Body of pancreas (tissue), 4 donors: ENCODE measurements around the gene THOP1.

Source experiments
- CTCF ChIP-seq, 7 experiments: fragments of 450-650 bp in 4 of 7; fragments of 200-600 bp in 3 of 7; sonication (generic) in 3 of 7; IDR thresholded peaks; one replicate each; pipeline ENCODE4 v1.5.1; 2016 to 2019; ENCODE audit warnings: antibody characterized with exemption in 7 of 7
- POLR2A ChIP-seq, 3 donors: fragments of 450-650 bp; IDR thresholded peaks; one replicate each; pipeline ENCODE4 v1.6.1; 2016; ENCODE audit warnings: antibody characterized with exemption in 3 of 3, mild to moderate bottlenecking in 2 of 3

- TF ChIP-seq CTCF (IDR thresholded peaks at IDR 0.05): no peak
- no peak for TF ChIP-seq POLR2A (IDR thresholded peaks at IDR 0.05)
These were observed 25.1 kb downstream of the THOP1 start for GRCh38 chr19:2810141-2811091.
